SIG-M5 treated with dmso at 0.1 percent for 504 hours (cell line): Measurements from ENCODE around the gene FBXO27.
"Not testable (repeated sequence)": the region's sequence is repeated elsewhere in the genome, so short reads cannot be mapped to it uniquely, and the experiment has no call there.

Experiments
- DNase-seq: peaks from one replicate; lab custom pipeline; 2025; ENCODE audit not compliant: unreplicated experiment; lab: John Stamatoyannopoulos, UW

FBXO27 gene

DNA sequence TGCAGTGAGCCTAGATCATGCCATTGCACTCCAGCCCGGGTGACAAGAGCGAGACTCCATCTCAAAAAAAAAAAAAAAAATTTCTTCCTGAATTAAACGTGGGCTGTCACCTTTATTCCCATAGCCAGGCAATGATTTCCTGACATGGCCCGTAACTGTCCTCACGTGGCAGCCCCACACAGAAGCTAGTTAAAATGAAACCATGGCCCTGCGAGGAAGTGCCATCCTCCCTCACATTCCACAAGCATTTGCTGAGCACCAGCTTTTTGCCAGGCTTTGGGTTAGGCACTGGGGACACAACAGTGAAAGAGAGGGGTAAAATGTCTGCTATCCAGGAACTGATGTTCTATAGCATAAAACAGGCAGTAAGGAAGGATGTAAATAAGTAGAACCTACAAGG, 13.2 kb upstream of the FBXO27 start:
- no peak for DNase-seq

DNA sequence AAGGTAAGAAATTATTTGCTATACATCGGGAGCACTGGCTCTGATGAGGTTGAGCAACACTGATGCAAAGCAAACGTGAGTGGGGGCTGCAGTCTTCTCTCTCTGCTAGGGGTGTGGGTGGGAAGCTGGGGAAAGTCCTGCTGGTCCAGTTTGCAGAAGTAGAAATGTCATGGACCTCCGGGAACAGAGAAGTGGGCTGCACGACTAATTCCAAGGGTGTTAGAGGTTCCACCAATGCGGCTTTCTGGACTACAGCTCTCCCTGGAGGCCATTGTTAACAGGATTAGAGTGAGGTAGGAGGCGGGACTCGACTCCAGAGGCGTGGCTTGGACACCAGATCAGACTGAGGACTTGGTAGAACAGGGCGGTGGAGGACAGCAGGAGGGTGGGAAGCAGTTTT, 5.7 kb upstream of the FBXO27 start:
- DNase-seq, result peak; percentile 29

DNA sequence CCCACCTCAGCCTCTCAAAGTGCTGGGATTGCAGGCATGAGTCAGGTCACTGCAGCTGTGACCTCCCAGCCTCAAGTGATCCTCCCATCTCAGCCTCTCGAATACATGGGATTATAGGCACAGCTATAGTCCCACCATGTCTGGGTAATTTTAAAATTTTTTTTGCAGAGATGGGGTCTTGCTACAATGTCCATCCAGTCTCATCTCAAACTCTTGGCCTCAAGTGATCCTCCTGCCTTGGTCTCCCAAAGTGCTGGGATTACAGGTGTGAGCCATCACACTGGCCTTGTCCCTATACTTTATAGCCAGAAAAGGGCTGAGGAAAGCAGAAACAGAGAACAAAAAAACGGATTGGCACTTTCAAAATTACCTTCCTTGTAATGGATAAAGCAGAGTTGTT, 4.8 kb upstream of the FBXO27 start:
- no peak for DNase-seq

GRCh38 chr19:39036581-39036980, 4.2 kb upstream of the FBXO27 start:
- no peak for DNase-seq

DNA sequence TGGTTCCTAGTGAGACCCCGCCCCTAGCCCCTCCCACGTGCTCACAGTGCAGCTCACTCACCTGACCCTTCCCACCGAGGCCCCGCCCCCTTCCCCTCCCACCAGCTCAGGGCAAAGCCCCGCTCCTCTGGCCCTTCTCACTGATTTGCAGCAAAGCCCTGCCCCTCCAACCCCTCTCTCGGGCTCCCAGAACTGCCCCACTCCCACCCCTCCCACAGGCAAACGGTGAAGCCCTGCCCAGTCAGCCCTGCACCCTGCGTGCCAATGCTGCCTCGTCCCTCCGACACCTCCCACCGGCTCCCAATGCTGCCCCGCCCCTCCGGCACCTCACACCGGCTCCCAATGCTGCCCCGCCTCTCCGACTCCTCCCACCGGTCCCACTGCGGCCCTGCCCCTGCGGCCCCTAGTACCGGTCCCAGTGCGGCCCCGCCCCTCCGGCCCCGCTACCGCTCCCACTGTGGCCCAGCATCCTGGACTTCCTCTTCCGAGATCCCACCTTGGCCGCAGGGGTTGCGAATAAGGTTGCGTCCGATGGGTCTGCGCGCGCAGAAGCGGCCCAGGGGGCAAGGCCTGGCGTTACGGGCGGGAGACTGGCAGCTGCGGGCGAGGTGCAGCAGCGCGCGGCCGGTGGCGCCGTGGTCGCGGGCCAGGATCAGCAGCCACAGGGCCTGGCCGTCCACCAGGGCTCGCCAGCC, 834 bp downstream of the FBXO27 start:
- peak; percentile 91 for DNase-seq

DNA sequence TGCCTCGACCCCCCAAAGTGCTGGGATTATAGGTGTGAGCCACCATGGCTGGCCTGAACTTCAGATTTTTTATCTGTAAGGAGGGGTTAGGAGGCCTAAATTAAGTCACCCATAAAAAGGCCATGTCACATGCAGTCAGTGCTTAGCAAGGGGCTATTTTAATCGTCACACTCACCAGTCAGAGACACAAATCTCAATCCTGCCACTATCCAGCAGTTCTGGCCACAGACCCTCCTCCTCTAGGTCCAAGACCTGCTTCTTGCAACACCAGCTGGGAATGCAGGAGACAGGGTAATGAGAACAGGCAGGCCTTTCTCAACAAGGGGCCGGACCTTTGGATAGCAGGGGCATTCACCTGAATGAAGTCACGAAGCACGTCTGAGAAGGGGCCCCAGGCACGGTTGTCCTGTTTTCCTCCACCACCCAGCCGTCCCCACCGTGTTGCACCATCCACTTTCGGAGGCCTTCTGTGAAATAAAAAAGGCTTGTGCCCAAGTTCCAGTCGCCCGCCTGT, 1.4 kb downstream of the FBXO27 start:
- DNase-seq, result no peak

- DNase-seq, result no peak
Measured at GRCh38 chr19:39024875-39025641, 7.3 kb downstream of the FBXO27 start.

- DNase-seq, result no peak
Measured at GRCh38 chr19:39021063-39021462, 11.3 kb downstream of the FBXO27 start.

DNA sequence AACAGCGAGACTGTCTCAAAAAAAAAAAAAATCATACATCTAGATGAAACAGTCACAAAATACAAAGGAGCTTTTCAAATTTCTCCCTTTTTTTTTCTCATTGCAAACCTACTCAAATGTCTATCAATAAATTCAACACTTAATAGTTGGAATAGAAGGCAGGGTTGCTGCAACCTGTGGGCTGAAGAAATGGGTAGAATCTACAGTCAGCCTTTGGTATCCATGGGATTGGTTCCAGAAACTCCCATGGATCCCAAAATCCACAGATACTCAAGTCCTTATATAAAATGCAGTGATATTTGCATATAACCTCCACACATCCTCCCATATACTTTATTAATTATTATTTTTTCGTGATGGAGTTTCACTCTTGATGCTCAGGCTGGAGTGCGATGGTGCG, 14.7 kb downstream of the FBXO27 start:
- no peak for DNase-seq

DNA sequence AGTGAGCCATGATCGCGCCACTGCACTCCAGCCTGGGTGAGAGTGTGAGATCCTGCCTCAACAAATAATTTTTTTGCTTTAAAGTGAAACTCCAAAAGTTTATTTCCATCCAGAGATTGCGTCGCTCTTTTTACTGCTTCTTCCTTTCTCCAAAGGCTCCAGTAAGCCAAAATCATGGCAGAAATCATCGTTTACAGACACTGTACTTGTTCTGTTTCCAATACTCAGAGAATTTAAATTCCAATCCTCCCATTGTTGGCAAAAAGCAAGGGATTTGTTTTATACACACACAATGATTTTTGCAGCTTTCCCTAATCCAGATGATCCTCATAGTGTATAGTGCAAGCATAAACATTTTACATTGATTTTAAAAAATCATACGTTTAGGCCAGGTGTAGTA, 15.3 kb downstream of the FBXO27 start:
- DNase-seq, result no peak

DNA sequence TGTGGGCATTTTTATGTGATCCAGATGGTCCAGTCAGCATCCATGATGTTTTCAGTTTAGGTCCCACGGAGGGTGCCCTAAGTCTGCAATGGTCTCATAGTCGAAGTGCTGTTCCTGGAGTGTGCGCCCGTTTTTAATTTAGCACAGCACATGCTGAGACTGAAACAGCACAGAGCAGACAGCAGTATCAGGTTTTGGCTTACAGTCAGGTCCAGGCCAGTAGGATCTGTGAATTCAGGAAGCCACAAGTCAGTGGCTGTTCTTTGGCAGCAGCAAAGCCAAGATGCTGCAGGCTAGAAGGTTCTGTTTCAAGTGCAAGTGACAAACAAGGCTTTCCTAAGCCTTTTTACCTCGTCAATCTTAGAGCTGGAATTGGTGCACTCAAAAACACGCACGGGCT, 18.3 kb downstream of the FBXO27 start:
- DNase-seq, result no peak

GRCh38 chr19:39009001-39009400, 23.3 kb downstream of the FBXO27 start:
- DNase-seq, result no peak

DNA sequence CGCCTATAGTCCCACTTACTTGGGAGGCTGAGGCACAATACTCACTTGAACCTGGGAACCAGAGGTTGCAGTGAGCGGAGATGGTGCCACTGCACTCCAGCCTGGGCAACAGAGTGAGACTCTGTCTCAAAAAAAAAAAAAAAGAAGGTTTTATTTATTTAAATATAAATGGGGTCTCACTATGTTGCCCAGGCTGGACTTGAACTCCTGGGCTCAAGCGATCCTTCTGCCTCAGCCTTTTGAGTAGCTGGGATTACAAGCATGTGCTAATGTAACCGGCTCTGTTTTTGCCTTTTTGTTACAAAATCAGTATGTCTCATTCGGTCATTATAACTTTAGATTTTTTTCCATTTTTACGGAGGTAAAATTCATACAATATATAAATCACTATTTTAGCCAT, 24.2 kb downstream of the FBXO27 start:
- DNase-seq, result no peak

GRCh38 chr19:39007096-39007495, 25.3 kb downstream of the FBXO27 start:
- DNase-seq, result no peak

- no peak for DNase-seq
Measured at GRCh38 chr19:39004403-39004802, 27.9 kb downstream of the FBXO27 start.

GRCh38 chr19:39003796-39004195, 28.6 kb downstream of the FBXO27 start:
- no peak for DNase-seq

DNA sequence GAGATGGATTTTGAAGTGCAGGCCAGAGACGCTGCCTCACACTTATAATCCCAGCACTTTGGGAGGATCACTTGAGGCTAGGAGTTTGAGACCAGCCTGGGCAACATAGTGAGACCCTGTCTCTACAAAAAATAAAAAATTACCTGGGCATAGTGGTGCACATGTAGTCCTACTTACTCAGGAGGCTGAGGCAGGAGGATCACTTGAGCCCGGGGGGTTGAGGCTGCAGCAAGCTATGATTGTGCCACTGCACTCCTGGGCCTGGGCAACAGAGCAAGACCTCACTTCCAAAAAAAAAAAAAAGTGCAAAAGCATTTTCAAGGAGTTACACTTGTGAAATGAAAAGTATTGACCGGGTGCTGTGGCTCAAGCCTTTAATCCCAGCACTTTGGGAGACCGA, 29.2 kb downstream of the FBXO27 start:
- DNase-seq, result no peak

DNA sequence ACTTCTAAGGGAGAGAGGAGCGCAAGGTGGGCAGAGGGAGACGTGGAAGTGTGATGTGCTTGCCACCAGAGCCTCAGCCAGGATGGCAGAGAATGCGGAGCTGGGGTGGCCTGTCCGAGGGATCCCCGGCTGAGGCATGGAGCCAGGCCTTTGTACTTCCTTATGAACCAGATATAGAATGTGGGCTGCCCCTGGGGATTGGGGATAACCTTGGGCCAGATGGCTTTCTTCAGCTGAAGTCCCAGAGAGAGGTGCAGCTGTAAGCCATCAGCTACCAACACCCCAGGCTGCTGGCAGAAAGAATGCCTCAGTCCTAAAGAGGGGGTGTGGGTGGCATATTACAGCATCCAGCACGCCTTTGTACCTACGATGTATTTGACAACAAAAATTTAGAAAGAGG, 31.3 kb downstream of the FBXO27 start:
- no peak for DNase-seq

GRCh38 chr19:38997576-38997975, 34.8 kb downstream of the FBXO27 start:
- DNase-seq, result not testable (repeated sequence)

DNA sequence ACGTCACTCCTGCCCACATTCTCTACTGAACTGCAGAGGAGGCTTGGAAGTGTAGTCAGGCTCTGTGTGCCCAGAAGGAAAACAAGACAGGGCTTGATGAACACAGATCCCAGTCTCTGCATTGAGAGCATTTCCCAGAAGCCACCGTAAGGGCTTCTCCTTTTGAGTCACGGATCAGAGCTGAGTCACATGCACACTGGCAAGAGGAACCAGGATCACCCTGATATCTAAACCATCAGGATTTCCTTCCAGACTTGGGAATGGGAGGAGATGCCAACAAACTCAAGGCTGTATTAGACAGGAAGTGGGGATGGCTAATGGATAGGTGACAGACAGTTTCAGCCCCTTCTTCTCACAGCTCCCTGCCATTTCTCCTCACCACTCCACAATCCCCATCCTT, 39.1 kb downstream of the FBXO27 start:
- DNase-seq, result no peak

GRCh38 chr19:38990949-38991697, 41.2 kb downstream of the FBXO27 start:
- no peak for DNase-seq

DNA sequence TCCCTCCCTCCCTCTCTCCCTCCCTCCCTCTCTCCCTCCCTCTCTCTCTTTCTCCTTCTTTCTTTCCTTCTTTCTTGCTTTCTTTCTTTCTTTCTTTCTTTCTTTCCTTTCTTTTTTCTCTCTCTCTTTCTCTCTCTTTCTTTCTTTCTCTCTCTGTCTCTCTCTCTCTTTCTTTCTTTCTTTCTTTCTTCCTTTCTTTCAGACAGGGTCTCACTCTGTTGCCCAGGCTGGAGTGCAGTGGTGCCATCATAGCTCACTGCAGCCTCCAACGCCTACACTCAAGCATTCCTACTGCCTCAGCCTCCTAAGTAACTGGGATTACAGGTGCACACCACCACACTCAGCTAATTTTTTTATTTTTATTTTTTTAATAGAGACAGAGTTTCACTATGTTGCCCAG, 42.7 kb downstream of the FBXO27 start:
- DNase-seq, result not testable (repeated sequence)
